Measurements from ENCODE around the gene NUTF2. TPM values are rescaled to one million over a fixed set of nuclear protein-coding genes. Genes with fewer than 3 reads are reported as not detected.

The NUTF2 gene
- total and polyA plus RNA-seq, 10 of the 15 experiments (the other 5 are each of a cell fraction or from before 2014, with no cell fraction given): 116 to 342 (median 202) TPM

DNA sequence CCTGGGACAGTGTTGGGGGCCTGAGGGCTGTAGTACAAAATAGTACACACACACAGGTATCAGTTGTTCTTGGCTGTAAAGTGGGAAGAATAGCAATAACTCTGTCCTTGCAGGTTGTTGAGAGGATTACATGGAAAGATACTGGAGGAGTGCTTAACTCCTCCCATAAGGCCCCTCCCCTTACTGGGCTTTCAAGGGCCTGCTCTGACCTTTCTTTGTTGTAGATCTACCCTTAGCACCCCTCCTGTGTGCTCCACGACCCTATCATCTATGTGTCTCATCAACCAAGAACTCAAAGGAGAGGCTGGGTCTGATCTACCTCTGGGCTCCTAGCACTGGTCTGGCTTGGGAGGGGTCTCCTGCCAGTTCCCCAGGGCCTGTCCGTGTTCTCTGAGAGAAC, 17.9 kb downstream of the NUTF2 start (continued):
- TF ChIP-seq, protein P1, sequence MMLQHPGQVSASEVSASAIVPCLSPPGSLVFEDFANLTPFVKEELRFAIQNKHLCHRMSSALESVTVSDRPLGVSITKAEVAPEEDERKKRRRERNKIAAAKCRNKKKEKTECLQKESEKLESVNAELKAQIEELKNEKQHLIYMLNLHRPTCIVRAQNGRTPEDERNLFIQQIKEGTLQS (IDR thresholded peaks at IDR 0.05; ENCODE audit: borderline replicate concordance, extremely low read depth, low read depth, low read length): no peak
- TF ChIP-seq PAX5 (IDR thresholded peaks at IDR 0.05; ENCODE audit: borderline replicate concordance, low read depth, low read length): no peak

DNA sequence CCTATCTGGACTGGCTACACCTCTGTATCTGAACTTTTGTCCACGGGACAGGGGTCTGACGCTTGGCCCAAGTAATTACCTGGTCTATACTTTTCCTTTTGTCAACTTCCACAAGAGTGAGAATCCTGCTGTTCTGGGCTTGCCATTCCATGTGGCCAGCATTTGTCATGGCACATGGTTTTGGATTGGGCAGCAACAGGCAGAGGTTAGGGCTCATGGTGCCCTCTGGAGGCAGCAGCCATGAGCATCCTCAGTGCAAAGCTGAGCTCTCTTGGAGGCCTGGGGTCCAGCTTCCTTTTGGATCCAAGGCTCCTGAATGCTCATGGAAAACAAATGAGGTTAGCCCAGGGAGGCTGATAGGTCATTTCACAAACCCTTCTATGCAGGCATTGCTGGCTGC, 18.6 kb downstream of the NUTF2 start:
- ChIA-PET CTCF (interaction anchor here (0.7 to 6.5 kb wide), 8 partner anchors 13 to 193 kb away, joined by 3 to 53 read pairs (median 3); no protein-coding TSS in a partner anchor), SMC1A (ENCODE audit: uncharacterized antibody, unreplicated experiment) (interaction anchor here (1.0 to 1.5 kb wide), 4 partner anchors 27 to 193 kb away, joined by 3 to 5 read pairs (median 4); no protein-coding TSS in a partner anchor), POLR2A (interaction anchor here (0.6 to 0.7 kb wide), 2 partner anchors 405 to 540 kb away, joined by 3 read pairs; no protein-coding TSS in a partner anchor), RAD21 (ENCODE audit: unreplicated experiment) (interaction anchor here (0.6 to 2.1 kb wide), 6 partner anchors 20 to 344 kb away, joined by 3 to 12 read pairs (median 3); no protein-coding TSS in a partner anchor)
- Histone ChIP-seq H4K20me1 (ENCODE audit: control insufficient read depth, insufficient read depth) (0 out of 2 replicates have a peak, but pooled peaks cover 9% of the 10 kb centered on the region), H3K9ac (ENCODE audit: control insufficient read depth, insufficient read depth, low read length) (no peak overlapping the region), H3K27ac (ENCODE audit: control insufficient read depth, insufficient read depth) (no peak overlapping the region), H3K27me3 (replicated peaks in 1 of 2; ENCODE audit: control insufficient read depth in 2 of 2, insufficient read depth in 2 of 2, low read length in 1 of 2) (no peaks in the 10 kb centered on the region), H3K4me1 (ENCODE audit: control insufficient read depth, insufficient read depth, low read length) (no peaks in the 10 kb centered on the region), H3K4me3 (no peak overlapping the region), H3K9me3 (replicated peaks; ENCODE audit: control insufficient read depth, insufficient read depth, low read length) (no peaks in the 10 kb centered on the region), H3K79me2 (ENCODE audit: control insufficient read depth, insufficient read depth, low read length) (peaks cover 21% of the 10 kb centered on the region), H3K4me2 (ENCODE audit: control insufficient read depth, insufficient read depth) (no peak overlapping the region), H2AFZ (ENCODE audit: control insufficient read depth, low read depth, low read length) (no peak overlapping the region), H3K36me3 (ENCODE audit: control insufficient read depth in 2 of 2, insufficient read depth in 2 of 2, low read length in 1 of 2) (peaks cover 20 to 33% of the 10 kb centered on the region in 2 experiments)
- 100% methylated on average over 2 of the region's 2 CpGs for WGBS (ENCODE audit: insufficient coverage, insufficient replicate concordance, low lambda C conversion rate, missing lambda C conversion rate)
- in situ Hi-C loops (cut with MboI) (no loop called here), intact Hi-C loops (cut with micrococcal nuclease; ENCODE audit: unreplicated experiment) (loop anchor here (1.0 kb wide), 1 partner anchor 49 kb away; no protein-coding TSS in a partner anchor)
- TF ChIP-seq JUNB (IDR thresholded peaks at IDR 0.05): no peak
- TF ChIP-seq SMC3 (IDR thresholded peaks at IDR 0.05; ENCODE audit: borderline replicate concordance, low read length): peak; percentile 41; the same call in 1 of the 2 replicates
- TF ChIP-seq, protein P2, sequence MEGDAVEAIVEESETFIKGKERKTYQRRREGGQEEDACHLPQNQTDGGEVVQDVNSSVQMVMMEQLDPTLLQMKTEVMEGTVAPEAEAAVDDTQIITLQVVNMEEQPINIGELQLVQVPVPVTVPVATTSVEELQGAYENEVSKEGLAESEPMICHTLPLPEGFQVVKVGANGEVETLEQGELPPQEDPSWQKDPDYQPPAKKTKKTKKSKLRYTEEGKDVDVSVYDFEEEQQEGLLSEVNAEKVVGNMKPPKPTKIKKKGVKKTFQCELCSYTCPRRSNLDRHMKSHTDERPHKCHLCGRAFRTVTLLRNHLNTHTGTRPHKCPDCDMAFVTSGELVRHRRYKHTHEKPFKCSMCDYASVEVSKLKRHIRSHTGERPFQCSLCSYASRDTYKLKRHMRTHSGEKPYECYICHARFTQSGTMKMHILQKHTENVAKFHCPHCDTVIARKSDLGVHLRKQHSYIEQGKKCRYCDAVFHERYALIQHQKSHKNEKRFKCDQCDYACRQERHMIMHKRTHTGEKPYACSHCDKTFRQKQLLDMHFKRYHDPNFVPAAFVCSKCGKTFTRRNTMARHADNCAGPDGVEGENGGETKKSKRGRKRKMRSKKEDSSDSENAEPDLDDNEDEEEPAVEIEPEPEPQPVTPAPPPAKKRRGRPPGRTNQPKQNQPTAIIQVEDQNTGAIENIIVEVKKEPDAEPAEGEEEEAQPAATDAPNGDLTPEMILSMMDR (IDR thresholded peaks at IDR 0.05 in 2 of 3, conservative IDR thresholded peaks at IDR 0.05 in 1 of 3; ENCODE audit: control insufficient read depth in 2 of 3, extremely low read depth in 1 of 3, insufficient read depth in 1 of 3, low read depth in 3 of 3, low read length in 3 of 3): peak; percentile 51 to 62 (median 56); a peak in 5 of 6 replicates
- peak; percentile 42; the same call in 1 of the 2 replicates for TF ChIP-seq RAD21 (IDR thresholded peaks at IDR 0.05; ENCODE audit: insufficient read depth, low read depth, low read length)
- ATAC-seq (peak; percentile 92), DNase-seq (ENCODE audit: low read depth, low spot score) (no peak), FAIRE-seq (no peak)
- no TSS peak for BruUV-seq (replicated peaks)

Data from GM12878 (cell line).